Measurements from ENCODE around the gene TADA2A.
"Not testable (repeated sequence)": the region's sequence is repeated elsewhere in the genome, so short reads cannot be mapped to it uniquely, and the experiment has no call there.

- not testable (repeated sequence) for TF ChIP-seq POLR2AphosphoS5 (IDR thresholded peaks at IDR 0.05; ENCODE audit: borderline replicate concordance, low read depth, low read length); FOXP2 (optimal IDR thresholded peaks at IDR 0.05; ENCODE audit: control extremely low read depth, extremely low read length, insufficient read depth)
Measured at GRCh38 chr17:37405522-37405921, 1.2 kb upstream of the TADA2A start.
